Stimulated activated CD4-positive, alpha-beta T cell treated with anti-CD3 and anti-CD28 coated beads, Interleukin-4, amount 100 ng/mL, for 24 hours (primary cell): Measurements from ENCODE around the gene FBXL5.

Source experiments
- DNase-seq: peaks from one replicate; pipeline ENCODE4 v3.0.0-alpha.2; 2020

FBXL5 gene, protein sequence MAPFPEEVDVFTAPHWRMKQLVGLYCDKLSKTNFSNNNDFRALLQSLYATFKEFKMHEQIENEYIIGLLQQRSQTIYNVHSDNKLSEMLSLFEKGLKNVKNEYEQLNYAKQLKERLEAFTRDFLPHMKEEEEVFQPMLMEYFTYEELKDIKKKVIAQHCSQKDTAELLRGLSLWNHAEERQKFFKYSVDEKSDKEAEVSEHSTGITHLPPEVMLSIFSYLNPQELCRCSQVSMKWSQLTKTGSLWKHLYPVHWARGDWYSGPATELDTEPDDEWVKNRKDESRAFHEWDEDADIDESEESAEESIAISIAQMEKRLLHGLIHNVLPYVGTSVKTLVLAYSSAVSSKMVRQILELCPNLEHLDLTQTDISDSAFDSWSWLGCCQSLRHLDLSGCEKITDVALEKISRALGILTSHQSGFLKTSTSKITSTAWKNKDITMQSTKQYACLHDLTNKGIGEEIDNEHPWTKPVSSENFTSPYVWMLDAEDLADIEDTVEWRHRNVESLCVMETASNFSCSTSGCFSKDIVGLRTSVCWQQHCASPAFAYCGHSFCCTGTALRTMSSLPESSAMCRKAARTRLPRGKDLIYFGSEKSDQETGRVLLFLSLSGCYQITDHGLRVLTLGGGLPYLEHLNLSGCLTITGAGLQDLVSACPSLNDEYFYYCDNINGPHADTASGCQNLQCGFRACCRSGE

GRCh38 chr4:15655223-15656037, at the start of gene FBXL5:
TSS of gene FBXL5 (minus strand) at chr4:15655357. CDS start at chr4:15655287, 70 bp downstream.
- peak; percentile 82 for DNase-seq

- no peak for DNase-seq
Measured at GRCh38 chr4:15704129-15704528, 49.0 kb upstream of the FBXL5 start.

- no peak for DNase-seq
Measured at GRCh38 chr4:15703439-15703838, 48.3 kb upstream of the FBXL5 start.

DNA sequence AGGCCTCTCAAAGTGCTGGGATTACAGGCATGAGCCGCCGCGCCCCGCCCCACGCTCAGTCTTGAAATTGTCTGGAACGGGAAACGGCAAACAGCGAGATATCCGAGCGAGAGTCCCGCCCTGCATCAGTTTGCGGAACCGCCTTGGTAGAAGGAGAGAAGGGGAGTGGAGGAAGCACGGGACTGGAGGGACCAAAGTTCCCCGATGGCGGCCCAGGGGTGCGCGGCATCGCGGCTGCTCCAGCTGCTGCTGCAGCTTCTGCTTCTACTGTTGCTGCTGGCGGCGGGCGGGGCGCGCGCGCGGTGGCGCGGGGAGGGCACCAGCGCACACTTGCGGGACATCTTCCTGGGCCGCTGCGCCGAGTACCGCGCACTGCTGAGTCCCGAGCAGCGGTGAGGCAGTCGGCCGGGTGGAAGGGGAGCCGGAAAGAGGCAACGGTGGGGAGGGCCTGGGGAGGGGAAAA, 47.8 kb upstream of the FBXL5 start, which contains the start of gene BST1:
BST1 (plus strand) TSS at position 125 of the 463 bp plus-strand sequence; CDS start at position 205, 80 bp downstream.
- peak; percentile 45 for DNase-seq

DNA sequence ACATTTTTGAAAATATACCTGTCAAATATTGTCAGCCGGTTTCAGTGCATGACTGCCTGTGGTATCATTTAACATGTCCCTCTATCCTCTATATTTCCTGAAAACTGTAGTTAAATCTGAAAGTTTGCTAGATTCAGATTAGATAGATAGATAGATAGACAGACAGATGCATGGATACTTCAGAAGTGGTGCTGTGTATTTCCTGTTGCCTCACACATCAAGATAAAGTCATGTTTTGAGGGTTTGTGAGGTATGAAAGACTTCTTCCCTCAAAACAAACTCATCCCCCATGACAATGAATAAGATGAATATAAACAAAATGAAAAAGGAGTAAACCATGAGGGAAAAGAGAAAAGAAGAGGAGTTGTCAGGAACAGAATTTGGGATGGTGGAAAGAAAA, 41.7 kb upstream of the FBXL5 start:
- no peak for DNase-seq

GRCh38 chr4:15695729-15696128, 40.6 kb upstream of the FBXL5 start:
- DNase-seq, result no peak

DNA sequence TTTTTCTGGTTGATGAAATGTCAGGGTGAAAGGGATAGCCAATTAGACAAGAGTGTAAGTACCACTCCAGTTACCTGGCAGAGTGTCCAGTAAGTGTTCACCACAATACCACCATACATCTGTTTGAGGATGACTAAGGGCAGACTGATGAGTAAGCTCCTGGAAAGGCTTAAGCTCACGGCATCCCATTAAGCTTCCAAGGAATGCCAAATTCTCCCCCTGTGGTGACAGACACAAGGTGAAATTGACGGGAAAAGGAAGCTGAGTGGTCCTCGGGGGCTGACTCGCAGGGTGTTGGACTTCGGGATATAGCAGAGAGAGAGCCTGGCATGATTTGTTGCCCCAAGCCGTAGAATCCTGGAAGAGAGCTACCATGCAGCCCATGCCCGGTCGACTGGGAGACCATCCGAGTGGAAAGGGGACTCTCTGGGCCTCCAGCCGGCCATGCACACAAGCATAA, 40.1 kb upstream of the FBXL5 start:
- DNase-seq, result no peak

GRCh38 chr4:15694431-15694830, 39.3 kb upstream of the FBXL5 start:
- no peak for DNase-seq

GRCh38 chr4:15692602-15693001, 37.4 kb upstream of the FBXL5 start:
- DNase-seq, result no peak

GRCh38 chr4:15691346-15692135, 36.4 kb upstream of the FBXL5 start:
- no peak for DNase-seq

GRCh38 chr4:15690020-15690809, 35.1 kb upstream of the FBXL5 start:
- no peak for DNase-seq

GRCh38 chr4:15689540-15689939, 34.4 kb upstream of the FBXL5 start:
- no peak for DNase-seq

DNA sequence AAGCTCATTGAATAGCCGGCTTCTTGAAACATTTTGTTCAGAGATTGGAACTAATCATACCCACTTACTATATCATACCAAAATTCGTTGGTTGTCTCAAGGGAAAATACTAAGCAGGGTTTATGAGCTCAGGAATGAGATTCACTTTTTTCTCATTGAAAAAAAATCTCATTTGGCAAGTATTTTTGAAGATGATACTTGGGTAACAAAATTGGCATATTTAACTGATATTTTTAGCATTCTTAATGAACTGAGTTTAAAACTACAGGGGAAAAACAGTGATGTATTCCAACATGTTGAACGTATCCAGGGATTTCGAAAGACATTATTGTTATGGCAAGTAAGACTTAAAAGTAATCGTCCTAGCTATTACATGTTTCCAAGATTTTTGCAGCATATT, 32.9 kb upstream of the FBXL5 start:
- no peak for DNase-seq

- no peak for DNase-seq
Measured at GRCh38 chr4:15684498-15684897, 29.3 kb upstream of the FBXL5 start.

DNA sequence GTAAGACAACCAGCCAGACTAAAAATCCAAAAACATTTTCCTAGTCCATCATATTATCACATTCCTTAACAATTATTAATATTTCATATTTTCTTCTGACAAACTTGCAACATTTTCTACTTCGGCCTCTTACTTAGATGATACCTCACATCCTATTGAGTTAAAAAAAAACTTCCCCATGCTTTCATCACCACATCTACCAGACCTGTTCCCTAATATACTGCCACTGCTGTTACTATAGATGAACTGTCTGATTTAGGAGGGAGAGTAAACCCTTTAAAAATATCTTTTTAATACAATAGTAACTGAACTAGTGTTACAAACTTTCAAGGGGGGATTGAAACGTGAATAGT, 28.0 kb upstream of the FBXL5 start:
- DNase-seq, result no peak

DNA sequence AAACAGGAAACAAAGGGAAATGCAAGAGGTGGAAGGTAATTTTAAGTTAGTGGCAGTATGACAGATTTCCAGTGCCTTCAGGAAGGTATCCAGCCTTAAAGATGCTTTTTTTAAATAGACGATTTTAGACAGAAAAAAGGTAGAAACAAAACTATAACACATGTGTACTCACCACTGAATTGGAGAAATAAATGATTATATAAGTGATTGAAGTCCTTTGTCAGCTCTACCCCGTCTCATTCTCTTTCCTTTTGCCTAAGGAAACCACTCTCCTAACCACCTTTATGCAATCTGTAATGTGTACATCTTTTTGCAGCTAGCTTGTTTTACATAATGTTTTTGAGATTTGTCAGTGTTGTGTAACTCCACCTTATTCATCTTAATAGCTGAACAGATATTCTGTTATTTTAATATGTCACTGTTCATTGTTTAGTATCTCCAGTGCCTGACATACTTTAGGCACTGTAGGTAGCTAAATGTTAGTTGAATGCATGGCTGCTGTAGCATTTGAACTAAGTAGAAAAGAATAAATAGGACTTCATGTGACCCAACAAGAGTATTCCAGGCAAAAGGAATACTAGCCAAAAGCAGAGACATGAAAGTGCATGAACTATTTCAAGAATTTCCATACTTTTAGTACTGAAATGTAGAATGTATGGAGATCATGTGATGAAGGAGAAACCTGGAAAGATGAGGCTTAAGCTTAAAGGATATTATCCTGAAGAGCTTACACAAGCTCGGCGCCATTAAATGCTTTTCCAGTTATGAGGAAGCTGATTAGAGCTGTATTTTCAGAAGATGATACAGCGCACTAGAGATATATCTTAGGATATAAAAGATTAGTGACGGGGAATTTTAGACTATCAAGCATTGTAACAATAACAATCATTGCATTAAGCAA, 27.3 kb upstream of the FBXL5 start:
- DNase-seq, result no peak

DNA sequence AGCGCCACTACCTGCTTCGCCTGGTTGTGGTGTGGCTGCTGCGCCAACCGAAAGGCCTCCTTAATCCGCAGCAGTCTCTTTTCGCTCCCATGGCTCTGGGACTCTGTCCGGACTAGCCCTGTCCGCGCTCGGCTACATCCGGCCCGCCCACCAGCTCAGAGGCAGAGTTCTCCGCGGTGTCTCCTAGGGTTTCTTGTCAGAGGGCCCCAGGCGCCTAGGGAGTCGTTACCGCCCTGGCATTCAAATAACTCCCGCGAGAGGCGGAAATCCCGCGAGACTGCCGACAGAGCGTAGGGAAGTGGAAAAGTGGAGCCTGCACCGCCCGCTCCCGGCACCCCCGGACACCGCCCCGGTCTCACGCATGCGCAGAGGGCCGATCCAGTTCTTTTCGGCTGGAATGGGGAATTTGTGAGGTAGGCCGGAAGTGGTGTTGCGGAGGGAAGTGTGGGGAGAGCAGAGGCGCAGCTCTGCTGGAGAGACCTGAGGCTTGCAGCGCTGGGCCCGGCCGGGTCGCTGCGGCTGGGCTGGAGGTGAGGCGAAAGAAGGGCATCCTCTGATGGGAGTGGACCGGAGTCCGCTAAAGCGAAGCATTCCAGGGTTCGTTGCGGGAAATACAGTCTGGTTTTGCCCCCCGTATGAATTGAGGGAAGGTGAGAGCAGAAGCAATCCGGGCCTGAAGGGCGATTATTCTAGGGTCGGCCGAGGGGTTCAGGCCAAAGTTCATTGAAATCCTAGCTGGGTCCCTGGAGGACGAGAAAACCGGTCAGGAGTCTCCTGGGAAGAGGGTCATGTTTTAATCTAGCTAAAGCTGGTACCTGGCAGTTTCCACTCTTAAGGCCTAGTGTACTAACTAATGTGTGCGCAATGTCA, 26.4 kb upstream of the FBXL5 start, which contains the start of gene FAM200B:
FAM200B (plus strand) TSS at position 456 of the 870 bp plus-strand sequence. CDS start 5,151 bp downstream, outside the sequence.
- peak; percentile 99 for DNase-seq

DNA sequence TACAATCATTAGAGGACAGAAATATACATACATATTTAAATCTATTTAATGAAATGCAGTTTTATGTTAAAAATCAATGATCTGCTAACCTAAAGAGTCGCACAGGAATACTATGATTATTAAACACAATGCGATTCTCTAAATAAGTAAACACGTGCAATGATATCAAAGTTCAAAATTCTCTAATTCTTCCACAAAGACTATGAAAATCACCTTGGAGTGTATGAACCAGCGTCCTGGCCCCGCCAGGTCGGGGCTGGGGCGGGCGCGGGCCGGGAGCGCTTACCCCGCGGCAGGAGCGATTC, 25.9 kb upstream of the FBXL5 start:
- DNase-seq, result no peak

DNA sequence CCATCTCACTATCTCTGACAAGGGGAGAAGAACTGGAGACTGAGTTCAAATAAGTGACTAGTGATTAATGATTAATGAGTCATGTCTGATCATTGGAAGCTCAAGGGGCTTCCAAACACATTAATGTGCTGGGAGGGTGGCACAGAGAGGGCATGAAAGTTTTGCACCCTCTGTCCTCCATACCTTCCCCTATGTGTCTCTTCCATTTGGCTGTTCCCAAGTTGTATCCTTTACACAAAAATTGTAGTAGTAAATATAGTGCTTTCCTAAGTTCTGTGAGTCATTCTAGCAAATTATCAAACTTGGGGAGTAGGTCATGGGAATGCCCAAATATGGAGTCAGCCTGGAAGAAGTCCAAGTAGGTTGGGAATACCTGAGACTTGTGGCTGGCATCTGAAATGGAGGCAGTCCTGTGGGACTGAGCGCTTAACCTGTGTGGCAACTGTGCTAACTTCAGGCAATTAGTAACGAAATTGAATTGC, 22.4 kb upstream of the FBXL5 start:
- no peak for DNase-seq
